IMR-90 (cell line): ENCODE measurements around the gene CSNK1G2.

ENCODE experiments used
- MXI1 ChIP-seq: IDR thresholded peaks from 2 replicates; pipeline ENCODE4 v1.6.1; 2012; ENCODE audit warnings: low read depth, mild to moderate bottlenecking, low read length, moderate library complexity, borderline replicate concordance
- TF ChIP-seq, protein P1 (sequence below): conservative IDR thresholded peaks from 2 replicates; pipeline ENCODE4 v1.5.1; 2012; ENCODE audit warnings: mild to moderate bottlenecking, low read depth, low read length, improper control_type of control experiment

DNA sequence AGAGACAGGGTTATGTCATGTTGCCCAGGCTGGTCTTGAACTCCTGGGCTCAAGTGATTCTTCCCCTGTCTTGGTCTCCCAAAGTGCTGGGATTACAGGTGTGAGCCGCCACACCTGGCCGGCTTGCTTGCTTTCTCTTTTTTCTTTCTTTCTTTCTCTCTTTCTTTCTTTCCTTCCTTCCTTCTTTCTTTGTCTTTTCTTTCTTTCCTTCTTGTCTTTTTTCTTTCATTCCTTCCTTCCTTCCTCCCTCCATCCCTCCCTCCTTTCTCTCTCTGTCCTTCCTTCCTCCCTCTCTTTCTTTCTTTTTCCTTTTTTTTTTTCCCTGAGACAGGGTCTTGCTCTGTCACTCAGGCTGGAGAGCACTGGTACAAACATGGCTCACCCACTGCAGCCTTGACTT, 81.3 kb downstream of the CSNK1G2 start:
- TF ChIP-seq, protein P1, sequence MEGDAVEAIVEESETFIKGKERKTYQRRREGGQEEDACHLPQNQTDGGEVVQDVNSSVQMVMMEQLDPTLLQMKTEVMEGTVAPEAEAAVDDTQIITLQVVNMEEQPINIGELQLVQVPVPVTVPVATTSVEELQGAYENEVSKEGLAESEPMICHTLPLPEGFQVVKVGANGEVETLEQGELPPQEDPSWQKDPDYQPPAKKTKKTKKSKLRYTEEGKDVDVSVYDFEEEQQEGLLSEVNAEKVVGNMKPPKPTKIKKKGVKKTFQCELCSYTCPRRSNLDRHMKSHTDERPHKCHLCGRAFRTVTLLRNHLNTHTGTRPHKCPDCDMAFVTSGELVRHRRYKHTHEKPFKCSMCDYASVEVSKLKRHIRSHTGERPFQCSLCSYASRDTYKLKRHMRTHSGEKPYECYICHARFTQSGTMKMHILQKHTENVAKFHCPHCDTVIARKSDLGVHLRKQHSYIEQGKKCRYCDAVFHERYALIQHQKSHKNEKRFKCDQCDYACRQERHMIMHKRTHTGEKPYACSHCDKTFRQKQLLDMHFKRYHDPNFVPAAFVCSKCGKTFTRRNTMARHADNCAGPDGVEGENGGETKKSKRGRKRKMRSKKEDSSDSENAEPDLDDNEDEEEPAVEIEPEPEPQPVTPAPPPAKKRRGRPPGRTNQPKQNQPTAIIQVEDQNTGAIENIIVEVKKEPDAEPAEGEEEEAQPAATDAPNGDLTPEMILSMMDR = no peak
- no peak for TF ChIP-seq MXI1
